Common myeloid progenitor, CD34-positive (primary cell): ENCODE results near the gene PRG2.
A peak's percentile ranks its signal among the peaks of the same experiment; 100 is the strongest.

Experiments
- CTCF ChIA-PET: fragments of 350-600 bp; sonication (Branson Sonifier 250); formaldehyde crosslinking; loops from one replicate; lab custom pipeline; 2021; ENCODE audit warnings: antibody characterized with exemption; lab: Charles Lee
- POLR2A ChIA-PET: fragments of 350-600 bp; sonication (Branson Sonifier 250); formaldehyde crosslinking; loops from one replicate; lab custom pipeline; 2021; ENCODE audit warnings: antibody characterized with exemption; lab: Charles Lee
- DNase-seq, 3 donors: peaks; one replicate each; pipeline versions ENCODE4 v3.0.0 to v3.0.0-alpha.2; 2013
- H3K27ac ChIP-seq, 2 experiments: 1 replicate in 1 of 2; 2 replicates in 1 of 2; pipeline ENCODE4 v1.7.0; 2013; ENCODE audit warnings: inconsistent platforms in 2 of 2, low read length in 2 of 2, mild to moderate bottlenecking in 2 of 2, low read depth in 1 of 2, moderate library complexity in 1 of 2; ENCODE audit not compliant: severe bottlenecking in 2 of 2, insufficient read depth in 1 of 2, poor library complexity in 1 of 2
- H3K27me3 ChIP-seq, 5 experiments: replicated peaks in 2 of 5; 1 replicate in 3 of 5; 2 replicates in 2 of 5; pipeline versions ENCODE4 v1.6.1 to v1.7.0; 2013; ENCODE audit warnings: low read length in 4 of 5, mild to moderate bottlenecking in 2 of 5, moderate library complexity in 2 of 5, inconsistent platforms in 1 of 5; ENCODE audit not compliant: insufficient read depth in 5 of 5, control insufficient read depth in 4 of 5
- H3K36me3 ChIP-seq, 4 experiments: 1 replicate in 2 of 4; 2 replicates in 2 of 4; pipeline versions ENCODE4 v1.6.1 to v1.7.0; 2013; ENCODE audit warnings: low read length in 3 of 4, control low read depth in 1 of 4, mild to moderate bottlenecking in 1 of 4; ENCODE audit not compliant: control insufficient read depth in 4 of 4, insufficient read depth in 4 of 4
- H3K4me1 ChIP-seq, 4 experiments: 1 replicate in 3 of 4; 2 replicates in 1 of 4; pipeline versions ENCODE4 v1.6.1 to v1.7.1; 2013; ENCODE audit warnings: low read length in 3 of 4, mild to moderate bottlenecking in 3 of 4, control low read depth in 1 of 4, inconsistent platforms in 1 of 4, moderate library complexity in 1 of 4; ENCODE audit not compliant: control insufficient read depth in 4 of 4, insufficient read depth in 4 of 4; ENCODE audit errors: control extremely low read depth in 1 of 4
- H3K4me3 ChIP-seq, 7 experiments: 1 replicate in 4 of 7; 2 replicates in 3 of 7; pipeline versions ENCODE4 v1.5.1 to v1.7.0; 2013; ENCODE audit warnings: mild to moderate bottlenecking in 7 of 7, low read length in 6 of 7, moderate library complexity in 6 of 7, inconsistent platforms in 2 of 7, low read depth in 2 of 7, control low read depth in 1 of 7; ENCODE audit not compliant: insufficient read depth in 4 of 7, control insufficient read depth in 1 of 7; ENCODE audit errors: extremely low read depth in 1 of 7
- H3K9me3 ChIP-seq, 5 experiments: 1 replicate in 4 of 5; 2 replicates in 1 of 5; pipeline versions ENCODE4 v1.6.1 to v1.7.1; 2013; ENCODE audit warnings: low read length in 4 of 5, mild to moderate bottlenecking in 2 of 5, inconsistent platforms in 1 of 5, low read depth in 1 of 5, moderate library complexity in 1 of 5; ENCODE audit not compliant: control insufficient read depth in 4 of 5, insufficient read depth in 2 of 5; ENCODE audit errors: control extremely low read depth in 1 of 5
- WGBS: methylation state at CpG from one replicate; pipeline ENCODE4 v1.1.5; 2013; ENCODE audit not compliant: insufficient coverage; 5-methylcytosine and 5-hydroxymethylcytosine counted together

The PRG2 gene

DNA sequence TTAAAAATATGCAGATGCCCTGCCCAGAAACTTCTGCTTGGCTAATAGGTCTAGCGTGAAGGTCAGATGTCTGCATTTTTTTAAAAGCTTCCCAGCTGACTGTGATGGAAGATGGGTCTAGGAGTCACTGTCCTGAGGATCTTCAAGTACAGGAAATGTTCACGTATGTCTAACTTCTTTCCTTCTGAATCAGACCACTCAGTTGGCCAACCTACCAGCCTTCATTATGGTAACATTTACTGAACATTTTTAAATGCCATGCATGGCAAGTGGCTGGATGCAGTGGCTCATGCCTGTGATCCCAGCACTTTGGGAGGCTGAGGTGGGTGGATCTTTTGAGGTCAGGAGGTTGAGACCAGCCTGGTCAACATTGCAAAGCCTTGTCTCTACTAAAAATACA, 1.1 kb upstream of the PRG2 start:
- Histone ChIP-seq H3K4me1 (peaks cover 0 to 30% (median 3%) of the 10 kb centered on the region in 4 experiments), H3K27me3 (no peaks in the 10 kb centered on the region), H3K27ac (no peak overlapping the region), H3K36me3 (no peaks in the 10 kb centered on the region), H3K4me3 (no peak overlapping the region), H3K9me3 (no peaks in the 10 kb centered on the region)
- DNase-seq: no peak
- ChIA-PET POLR2A (no interaction called here), CTCF (interaction anchor here (1.1 to 1.4 kb wide), 2 partner anchors 9 to 11 kb away, joined by 3 to 4 read pairs; partner anchors contain the start of gene PRG3)
- 90% methylated on average over 2 of the region's 2 CpGs for WGBS

DNA sequence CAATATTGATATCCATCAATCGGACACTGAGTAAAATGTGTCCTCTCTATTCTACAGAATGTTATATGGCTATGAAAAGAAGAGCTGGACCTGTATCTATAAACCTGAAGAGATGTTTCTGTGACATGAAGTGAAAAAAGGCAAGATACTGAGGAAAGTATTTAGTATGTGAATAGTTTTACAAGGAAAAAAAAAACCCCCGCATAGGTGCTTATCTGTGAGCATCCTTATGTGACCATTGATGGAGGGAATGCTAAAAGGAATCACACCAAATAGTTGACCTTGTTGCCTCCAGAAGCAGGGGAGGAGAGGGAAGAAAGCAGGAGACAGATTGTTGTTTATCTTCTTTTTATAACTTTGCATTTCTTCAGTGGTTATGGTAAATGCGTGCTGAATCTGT, 661 bp upstream of the PRG2 start:
- Histone ChIP-seq H3K4me1 (peaks cover 0 to 30% (median 3%) of the 10 kb centered on the region in 4 experiments), H3K36me3 (no peaks in the 10 kb centered on the region), H3K27ac (no peak overlapping the region), H3K9me3 (no peaks in the 10 kb centered on the region), H3K4me3 (no peak overlapping the region), H3K27me3 (no peaks in the 10 kb centered on the region)
- no peak for DNase-seq
- ChIA-PET CTCF (interaction anchor here (1.1 kb wide), 1 partner anchor 10 kb away, joined by 3 read pairs; the partner anchor contains the start of gene PRG3), POLR2A (no interaction called here)
- 100% methylated on average over 1 of the region's 3 CpGs for WGBS

DNA sequence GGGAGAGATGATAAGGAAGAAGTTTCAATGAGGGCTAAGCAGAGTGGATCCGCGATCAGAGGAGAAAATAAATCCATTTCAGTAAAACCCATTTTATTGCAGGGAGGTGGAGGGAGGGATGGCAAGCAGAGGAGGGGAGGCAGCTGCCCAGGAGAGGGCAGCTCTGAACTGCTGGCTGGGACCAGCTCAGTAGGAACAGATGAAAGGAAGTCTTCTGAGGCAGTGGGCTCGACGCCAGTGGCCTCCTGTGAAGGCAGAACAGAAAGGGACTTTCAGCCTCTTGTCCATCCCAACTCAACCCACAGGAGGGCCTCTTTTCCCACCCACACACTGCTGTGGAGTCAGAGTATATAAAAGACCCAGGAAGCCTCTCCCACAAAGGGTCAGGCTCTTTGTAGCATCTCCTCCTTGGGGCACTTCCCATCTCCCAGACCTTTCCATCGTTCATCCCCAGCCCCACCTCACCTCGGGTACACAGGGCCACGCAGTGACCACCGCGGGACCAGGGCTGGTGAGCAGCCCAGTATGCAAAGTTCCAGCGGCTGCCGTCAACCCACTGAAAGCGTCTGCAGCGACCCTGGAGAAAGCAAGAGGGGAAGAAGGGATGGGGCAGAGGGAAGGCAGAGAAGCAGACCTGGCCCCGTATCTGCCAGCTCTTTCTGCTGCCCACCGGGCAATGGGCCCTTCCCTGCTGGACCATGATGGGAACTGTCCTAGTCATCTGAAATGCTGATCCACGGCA, 3.0 kb downstream of the PRG2 start:
- WGBS: 87% methylated on average over 11 of the region's 16 CpGs
- POLR2A ChIA-PET: no interaction called here
- no peaks in the 10 kb centered on the region for H3K36me3 ChIP-seq
- H3K4me3 ChIP-seq: no peak overlapping the region
- no peaks in the 10 kb centered on the region for H3K9me3 ChIP-seq
- CTCF ChIA-PET: interaction anchor here (0.8 to 2.5 kb wide), 11 partner anchors 8 to 140 kb away, joined by 3 to 8 read pairs (median 4); no protein-coding TSS in a partner anchor
- H3K27ac ChIP-seq: no peak overlapping the region
- DNase-seq: peak; percentile 45 to 72 (median 68)
- H3K4me1 ChIP-seq: peaks cover 0 to 26% (median 8%) of the 10 kb centered on the region in 4 experiments
- no peaks in the 10 kb centered on the region for H3K27me3 ChIP-seq

DNA sequence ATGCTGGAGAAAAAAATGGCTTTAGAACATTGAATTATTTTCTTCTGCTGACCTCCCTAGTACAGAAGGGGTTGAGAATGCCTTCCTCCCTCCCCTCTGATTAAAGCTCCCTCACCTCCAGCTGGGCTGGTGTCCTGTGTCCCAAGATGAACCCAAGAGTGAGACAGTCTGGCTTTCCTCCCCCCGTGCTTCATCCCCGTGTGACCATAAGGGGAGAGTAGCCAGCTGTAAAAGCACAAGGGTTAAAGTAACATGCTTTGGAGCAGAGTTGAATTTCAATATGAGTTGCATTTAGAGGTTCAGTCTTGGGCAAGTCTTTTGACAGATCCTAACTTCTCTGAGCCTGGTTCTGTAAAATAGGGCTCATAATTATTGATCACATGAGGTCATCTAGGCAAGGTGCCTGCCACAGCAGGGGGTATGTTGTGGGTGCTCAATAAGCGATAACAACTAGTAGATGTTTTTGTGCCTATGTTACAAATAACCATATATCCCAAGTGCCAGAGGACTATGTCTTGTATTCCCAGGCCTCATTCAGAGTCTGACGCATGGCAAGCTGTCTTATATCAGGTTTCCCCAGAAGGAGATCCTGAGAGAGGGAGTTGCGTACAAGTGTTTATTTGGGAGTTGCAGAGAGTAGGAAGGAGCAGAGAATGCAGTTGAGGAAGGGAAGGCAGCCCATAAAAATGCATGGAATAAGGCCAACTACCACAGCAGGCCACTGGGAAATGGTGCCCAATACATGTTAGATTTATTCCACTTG, 4.1 kb downstream of the PRG2 start:
- 98% methylated on average over 4 of the region's 5 CpGs for WGBS
- no peak for DNase-seq
- ChIA-PET POLR2A (no interaction called here), CTCF (interaction anchor here (0.6 to 2.2 kb wide), 10 partner anchors 7 to 141 kb away, joined by 3 to 7 read pairs (median 4); no protein-coding TSS in a partner anchor)
- Histone ChIP-seq H3K4me1 (peaks cover 0 to 20% (median 8%) of the 10 kb centered on the region in 4 experiments), H3K27ac (no peak overlapping the region), H3K27me3 (no peaks in the 10 kb centered on the region), H3K36me3 (no peaks in the 10 kb centered on the region), H3K4me3 (no peak overlapping the region), H3K9me3 (no peaks in the 10 kb centered on the region)

DNA sequence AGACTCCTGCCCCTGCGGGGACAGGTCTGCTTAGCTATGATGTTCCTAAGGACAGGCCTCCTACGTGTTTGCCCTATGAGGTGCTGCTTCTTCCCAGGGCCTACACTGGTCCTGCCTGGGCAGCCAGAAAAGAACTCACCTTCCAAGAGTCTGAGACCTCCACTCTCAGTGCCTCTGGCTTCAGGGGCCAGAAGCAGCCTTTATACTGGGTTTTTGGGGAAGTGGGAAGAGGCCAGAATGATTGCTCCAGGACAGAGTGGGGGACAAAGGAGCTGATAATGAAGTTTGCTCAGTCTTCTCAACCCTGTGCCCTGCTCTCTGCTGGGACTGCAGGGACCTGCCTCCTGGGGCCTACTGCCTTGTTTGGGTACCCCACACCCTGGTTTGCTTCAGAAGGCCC, 9.5 kb downstream of the PRG2 start, which contains the start of gene PRG3:
Gene PRG3 (minus strand): TSS at position 176 of the 400 bp plus-strand sequence. CDS start 442 bp downstream, outside the sequence.
- H3K27ac ChIP-seq: no peak within 1 kb of the TSS
- 95% methylated on average over 2 of the region's 2 CpGs for WGBS
- DNase-seq: no peak
- H3K4me3 ChIP-seq: no peak within 1 kb of the TSS
- H3K36me3 ChIP-seq: no peaks in the 10 kb centered on the region
- CTCF ChIA-PET: interaction anchor here (0.9 to 1.4 kb wide), 5 partner anchors 8 to 22 kb away, joined by 3 to 5 read pairs (median 3); no protein-coding TSS in a partner anchor
- H3K27me3 ChIP-seq: peaks cover 0 to 4% (median 0%) of the 10 kb centered on the region in 5 experiments
- H3K9me3 ChIP-seq: no peaks in the 10 kb centered on the region
- POLR2A ChIA-PET: no interaction called here
- peaks cover 0 to 9% (median 5%) of the 10 kb centered on the region in 4 experiments for H3K4me1 ChIP-seq

DNA sequence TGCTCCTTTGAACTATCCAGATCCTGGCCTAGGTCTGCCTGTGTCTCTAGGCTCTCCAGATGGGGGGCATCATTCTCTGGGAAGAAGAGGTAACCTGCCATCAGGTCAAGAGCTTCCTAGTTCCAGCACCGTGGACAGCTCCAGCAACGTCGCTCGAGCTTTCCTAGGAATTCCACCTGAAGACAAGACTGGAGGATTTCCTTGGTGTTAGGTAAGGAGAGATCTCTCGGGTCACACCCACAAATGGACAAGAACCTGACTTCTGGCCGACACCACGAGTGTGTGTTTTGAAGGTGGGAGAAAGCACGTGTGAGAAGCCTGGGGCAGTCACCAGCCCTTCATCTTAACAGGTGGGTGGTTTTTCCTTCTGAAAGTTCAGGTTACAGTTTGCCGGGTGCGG, 10.7 kb downstream of the PRG2 start:
- POLR2A ChIA-PET: no interaction called here
- DNase-seq: peak in 2 of 3 donors; percentile 25 to 36

More for the DNA sequence above, 10.7 kb downstream of the PRG2 start:
- H3K27ac ChIP-seq: no peak overlapping the region
- peaks cover 0 to 4% (median 0%) of the 10 kb centered on the region in 5 experiments for H3K27me3 ChIP-seq
- 47% methylated on average over 9 of the region's 10 CpGs for WGBS
- peaks cover 0 to 15% (median 12%) of the 10 kb centered on the region in 4 experiments for H3K4me1 ChIP-seq
- CTCF ChIA-PET: interaction anchor here (1.1 to 2.1 kb wide), 7 partner anchors 8 to 113 kb away, joined by 3 to 6 read pairs (median 4); no protein-coding TSS in a partner anchor
- no peaks in the 10 kb centered on the region for H3K9me3 ChIP-seq
- no peaks in the 10 kb centered on the region for H3K36me3 ChIP-seq
- H3K4me3 ChIP-seq: no peak overlapping the region
